ENCODE data around the gene SLC9A5.

SLC9A5 gene

DNA sequence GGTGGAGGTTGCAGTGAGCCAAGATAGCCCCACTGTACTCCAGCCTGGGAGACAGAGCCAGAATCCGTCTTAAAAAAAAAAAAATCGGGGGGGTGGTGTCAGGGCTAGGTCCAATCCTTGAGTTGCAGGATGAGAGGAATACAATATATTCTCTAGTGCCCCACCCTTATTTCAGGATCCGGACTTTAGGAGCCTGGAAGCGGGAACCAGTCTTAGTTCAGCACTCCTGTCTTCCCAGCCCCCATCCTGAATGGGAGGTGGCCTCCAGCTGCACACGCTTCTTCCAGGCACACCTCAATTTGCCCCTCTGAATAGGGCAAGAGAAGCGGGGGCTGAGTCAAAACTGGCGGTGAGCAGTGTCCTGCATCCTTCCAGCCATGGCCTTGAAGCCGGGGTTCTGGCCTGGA lies 3.1 kb upstream of the SLC9A5 start:
- Histone ChIP-seq H3K9me3 (ENCODE audit: control insufficient read depth, low read depth, low read length) (no peaks in the 10 kb centered on the region), H3K9ac (ENCODE audit: low read length) (peak overlapping the region; percentile 62), H3K27ac (ENCODE audit: low read length) (peak overlapping the region; percentile 28), H3K4me1 (ENCODE audit: control insufficient read depth, low read depth, low read length) (peaks cover 31% of the 10 kb centered on the region), H3K4me3 (ENCODE audit: low read length) (peak overlapping the region; percentile 76), H3K36me3 (ENCODE audit: control insufficient read depth, low read depth, low read length) (no peaks in the 10 kb centered on the region), H3K27me3 (ENCODE audit: control insufficient read depth, insufficient read depth, low read length) (peaks cover 26% of the 10 kb centered on the region)

DNA sequence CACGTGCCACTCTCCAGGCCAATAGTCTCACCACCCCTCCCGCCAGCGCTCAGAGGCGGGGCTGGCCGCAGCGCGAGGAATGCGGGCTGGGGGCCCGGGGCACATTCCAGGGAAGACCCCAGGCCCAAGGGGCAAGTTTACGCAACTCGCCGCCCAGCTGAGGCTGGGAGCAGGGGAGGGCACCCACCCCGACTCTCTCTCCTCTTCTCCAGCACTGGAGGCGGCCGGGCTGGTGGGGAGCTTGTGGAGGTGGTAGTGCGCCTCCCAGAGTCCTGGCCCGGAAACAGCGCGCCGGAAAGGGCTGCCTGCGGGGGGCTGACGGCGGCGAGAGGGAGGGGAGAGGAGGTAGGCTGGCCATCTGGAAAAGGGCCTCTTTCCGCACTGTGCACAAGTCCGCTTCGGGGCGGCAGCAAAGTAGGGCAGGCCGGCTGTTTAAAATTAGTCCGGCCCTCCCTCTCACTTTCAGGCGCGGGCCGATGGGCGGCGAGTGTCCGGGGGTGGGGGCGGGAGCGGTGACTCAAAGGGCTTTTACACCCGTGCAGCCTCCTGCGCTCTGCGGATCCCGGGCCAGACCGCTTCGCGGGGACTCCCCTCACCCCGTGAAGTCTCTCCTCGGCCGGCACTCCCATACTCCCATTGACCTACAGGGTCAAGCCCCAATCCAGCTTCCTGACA lies 2.6 kb upstream of the SLC9A5 start:
- Histone ChIP-seq H3K27me3 (ENCODE audit: control insufficient read depth, insufficient read depth, low read length) (peaks cover 30% of the 10 kb centered on the region), H3K27ac (ENCODE audit: low read length) (peak overlapping the region; percentile 28)

DNA sequence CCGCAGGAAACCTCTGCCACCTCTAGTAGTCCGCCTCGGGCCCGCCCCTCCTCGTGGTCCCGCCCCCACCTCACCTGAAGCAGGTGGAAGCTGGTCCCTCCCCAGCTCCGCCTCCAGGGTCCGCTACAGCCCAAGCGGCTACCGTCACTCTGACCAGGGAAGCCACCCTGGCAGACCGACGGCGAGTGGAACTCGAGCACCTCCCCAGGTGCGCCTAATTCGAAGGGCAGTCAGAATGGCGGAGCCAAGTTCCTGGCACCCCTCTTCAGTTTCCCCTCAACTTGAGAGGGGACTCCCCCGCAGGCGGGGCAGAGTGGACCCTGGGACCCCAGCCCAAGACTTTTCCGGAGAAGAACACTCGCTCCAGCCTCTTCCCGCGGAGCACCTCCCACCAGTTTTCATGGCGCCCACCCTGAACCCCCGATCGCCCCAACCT lies 2.0 kb upstream of the SLC9A5 start:
- H3K4me3 ChIP-seq (ENCODE audit: low read length) = peak overlapping the region; percentile 76
- no peaks in the 10 kb centered on the region for H3K9me3 ChIP-seq (ENCODE audit: control insufficient read depth, low read depth, low read length)
- no peak overlapping the region for H3K27ac ChIP-seq (ENCODE audit: low read length)
- no peaks in the 10 kb centered on the region for H3K36me3 ChIP-seq (ENCODE audit: control insufficient read depth, low read depth, low read length)
- peak overlapping the region; percentile 62 for H3K9ac ChIP-seq (ENCODE audit: low read length)
- H3K27me3 ChIP-seq (ENCODE audit: control insufficient read depth, insufficient read depth, low read length) = peaks cover 30% of the 10 kb centered on the region
- H3K4me1 ChIP-seq (ENCODE audit: control insufficient read depth, low read depth, low read length) = peaks cover 24% of the 10 kb centered on the region

More for the DNA sequence above, 2.6 kb upstream of the SLC9A5 start:
- Histone ChIP-seq H3K4me1 (ENCODE audit: control insufficient read depth, low read depth, low read length) (peaks cover 30% of the 10 kb centered on the region), H3K4me3 (ENCODE audit: low read length) (peak overlapping the region; percentile 76), H3K9me3 (ENCODE audit: control insufficient read depth, low read depth, low read length) (no peaks in the 10 kb centered on the region), H3K9ac (ENCODE audit: low read length) (peak overlapping the region; percentile 62), H3K36me3 (ENCODE audit: control insufficient read depth, low read depth, low read length) (no peaks in the 10 kb centered on the region)

DNA sequence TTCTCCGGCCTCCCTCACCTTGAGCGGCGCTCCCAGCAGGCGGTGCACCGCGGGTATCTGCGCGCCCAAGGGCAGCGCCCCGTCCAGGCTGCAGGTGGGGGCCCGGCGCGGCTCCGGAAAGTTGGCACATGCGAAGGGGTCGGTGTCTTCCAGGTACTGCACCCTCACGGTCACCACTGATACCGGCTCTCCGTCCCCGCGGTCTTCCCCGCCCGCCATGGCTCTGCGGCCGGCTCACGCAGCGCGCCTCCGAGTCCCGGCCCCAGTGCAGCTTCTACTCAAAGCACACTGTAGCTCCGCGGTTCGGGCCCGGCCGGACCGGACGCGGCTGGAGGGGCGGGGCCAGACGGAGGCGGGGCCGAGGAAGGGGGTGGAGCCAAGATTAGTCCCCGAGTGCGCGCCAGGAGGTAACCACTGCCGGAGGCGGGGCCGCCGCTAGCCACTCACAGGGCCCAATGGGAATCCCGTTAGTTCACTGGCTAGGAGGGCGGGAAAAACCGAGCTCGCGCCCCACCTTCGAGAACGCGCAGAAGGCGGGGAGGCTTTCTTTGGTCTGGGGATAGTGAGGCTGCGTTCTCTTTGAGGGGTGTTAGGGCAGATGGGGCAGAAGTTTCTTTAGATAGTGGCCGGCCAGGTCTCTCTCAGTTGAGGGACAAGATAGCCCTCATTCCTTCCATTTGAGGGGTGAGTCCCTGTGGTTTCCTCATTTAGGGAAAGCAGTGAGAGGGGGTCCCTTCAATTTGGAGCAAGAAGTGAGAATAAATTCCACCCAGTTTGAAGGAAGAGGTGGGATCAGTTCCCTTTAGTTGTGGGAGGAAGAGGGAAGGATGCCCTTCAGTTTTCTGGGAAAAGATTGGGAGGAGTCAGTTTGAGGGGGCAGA lies 1.3 kb upstream of the SLC9A5 start, which contains the start of gene FHOD1:
Gene FHOD1, minus strand, starts transcription at position 290 of the 881 bp plus-strand sequence. Its CDS starts 71 bp downstream, at position 219.
- Histone ChIP-seq H3K9me3 (ENCODE audit: control insufficient read depth, low read depth, low read length) (no peaks in the 10 kb centered on the region), H3K4me3 (ENCODE audit: low read length) (peak within 1 kb of the TSS; percentile 76), H3K9ac (ENCODE audit: low read length) (peak within 1 kb of the TSS; percentile 62), H3K4me1 (ENCODE audit: control insufficient read depth, low read depth, low read length) (peaks cover 24% of the 10 kb centered on the region), H3K27me3 (ENCODE audit: control insufficient read depth, insufficient read depth, low read length) (peaks cover 30% of the 10 kb centered on the region), H3K27ac (ENCODE audit: low read length) (peak within 1 kb of the TSS; percentile 28), H3K36me3 (ENCODE audit: control insufficient read depth, low read depth, low read length) (no peaks in the 10 kb centered on the region)

DNA sequence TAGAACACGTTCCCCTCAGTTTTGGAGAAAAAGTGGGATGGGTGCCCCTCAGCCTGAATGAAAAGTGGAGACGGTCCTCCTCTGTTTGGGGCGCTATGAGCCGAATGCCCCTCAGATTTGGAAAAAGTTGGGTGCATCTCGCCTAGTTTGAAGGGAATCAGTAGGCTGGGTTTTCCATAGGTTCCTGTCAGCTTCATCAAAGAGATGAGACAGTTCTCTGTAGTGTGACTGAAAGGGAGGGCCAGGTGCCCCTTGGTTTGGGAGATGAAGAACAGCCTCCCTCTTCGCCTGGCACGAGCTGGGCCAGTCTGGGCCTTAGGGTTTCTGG lies 742 bp upstream of the SLC9A5 start:
- H3K9ac ChIP-seq (ENCODE audit: low read length) = no peak overlapping the region
- peak overlapping the region; percentile 76 for H3K4me3 ChIP-seq (ENCODE audit: low read length)
- H3K4me1 ChIP-seq (ENCODE audit: control insufficient read depth, low read depth, low read length) = peaks cover 24% of the 10 kb centered on the region
- no peak overlapping the region for H3K27ac ChIP-seq (ENCODE audit: low read length)
- H3K36me3 ChIP-seq (ENCODE audit: control insufficient read depth, low read depth, low read length) = no peaks in the 10 kb centered on the region
- H3K27me3 ChIP-seq (ENCODE audit: control insufficient read depth, insufficient read depth, low read length) = peaks cover 30% of the 10 kb centered on the region
- H3K9me3 ChIP-seq (ENCODE audit: control insufficient read depth, low read depth, low read length) = no peaks in the 10 kb centered on the region

DNA sequence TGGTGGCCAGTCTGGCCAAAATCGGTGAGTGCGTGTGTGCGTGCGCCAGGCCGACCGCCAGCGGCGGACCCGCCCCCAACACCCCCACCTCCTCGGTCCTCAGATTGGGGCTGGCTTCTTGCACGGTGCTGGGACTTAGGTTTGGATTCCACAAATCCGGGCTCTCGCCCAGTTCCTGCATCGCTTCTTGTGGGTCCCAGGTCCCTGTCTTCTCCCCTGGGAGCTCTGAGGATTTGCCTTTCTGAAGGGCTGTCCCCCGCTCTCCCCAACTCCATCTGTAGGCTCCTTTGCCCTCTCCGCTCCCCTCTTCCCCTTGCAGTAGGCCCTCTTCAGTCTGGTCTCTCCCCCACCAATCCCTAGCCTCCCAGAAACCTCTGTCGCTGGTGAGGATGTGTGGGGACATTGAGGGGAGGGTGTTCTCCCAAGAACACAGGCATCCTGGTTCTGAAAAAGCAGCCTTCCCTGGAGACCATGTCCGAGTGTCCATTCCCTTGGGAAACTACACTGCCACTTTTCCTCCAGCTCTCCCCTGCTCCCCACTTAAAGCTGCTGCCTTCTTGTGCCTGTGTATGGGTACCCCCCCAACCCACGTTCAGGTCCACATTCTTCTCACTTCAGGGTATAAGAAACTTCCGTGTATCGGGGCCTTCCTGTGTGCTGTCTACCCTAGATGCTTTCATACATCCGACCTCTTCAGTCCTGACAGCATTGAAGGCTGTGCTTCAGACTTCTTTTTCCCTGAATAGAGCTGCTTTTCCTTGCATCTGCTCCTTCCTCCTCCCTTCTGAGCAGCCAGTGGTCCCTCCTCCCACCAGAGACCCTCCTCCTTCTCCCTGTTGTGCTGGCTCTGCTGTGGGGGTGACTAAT lies 632 bp downstream of the SLC9A5 start:
- Histone ChIP-seq H3K27me3 (ENCODE audit: control insufficient read depth, insufficient read depth, low read length) (peaks cover 30% of the 10 kb centered on the region), H3K27ac (ENCODE audit: low read length) (no peak overlapping the region), H3K36me3 (ENCODE audit: control insufficient read depth, low read depth, low read length) (no peaks in the 10 kb centered on the region), H3K4me1 (ENCODE audit: control insufficient read depth, low read depth, low read length) (peaks cover 24% of the 10 kb centered on the region), H3K9me3 (ENCODE audit: control insufficient read depth, low read depth, low read length) (no peaks in the 10 kb centered on the region), H3K4me3 (ENCODE audit: low read length) (peak overlapping the region; percentile 76), H3K9ac (ENCODE audit: low read length) (no peak overlapping the region)

DNA sequence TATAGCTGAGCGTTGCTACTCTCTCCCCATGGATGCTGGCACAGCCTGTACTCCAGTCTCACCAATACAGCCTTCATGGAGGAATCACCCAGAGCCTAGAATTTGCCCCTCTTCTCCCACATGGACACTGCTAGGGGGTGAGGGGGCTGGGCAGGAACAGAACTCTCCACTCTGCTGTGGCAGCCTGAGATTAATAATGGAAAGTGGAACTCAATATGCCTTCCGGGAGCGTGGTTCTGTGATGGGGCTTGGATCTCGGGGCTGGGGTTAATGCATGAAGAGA lies 1.2 kb downstream of the SLC9A5 start:
- Histone ChIP-seq H3K9me3 (ENCODE audit: control insufficient read depth, low read depth, low read length) (no peaks in the 10 kb centered on the region), H3K36me3 (ENCODE audit: control insufficient read depth, low read depth, low read length) (no peaks in the 10 kb centered on the region), H3K27me3 (ENCODE audit: control insufficient read depth, insufficient read depth, low read length) (peaks cover 30% of the 10 kb centered on the region), H3K4me1 (ENCODE audit: control insufficient read depth, low read depth, low read length) (peaks cover 23% of the 10 kb centered on the region), H3K4me3 (ENCODE audit: low read length) (peak overlapping the region; percentile 76), H3K9ac (ENCODE audit: low read length) (no peak overlapping the region), H3K27ac (ENCODE audit: low read length) (no peak overlapping the region)

DNA sequence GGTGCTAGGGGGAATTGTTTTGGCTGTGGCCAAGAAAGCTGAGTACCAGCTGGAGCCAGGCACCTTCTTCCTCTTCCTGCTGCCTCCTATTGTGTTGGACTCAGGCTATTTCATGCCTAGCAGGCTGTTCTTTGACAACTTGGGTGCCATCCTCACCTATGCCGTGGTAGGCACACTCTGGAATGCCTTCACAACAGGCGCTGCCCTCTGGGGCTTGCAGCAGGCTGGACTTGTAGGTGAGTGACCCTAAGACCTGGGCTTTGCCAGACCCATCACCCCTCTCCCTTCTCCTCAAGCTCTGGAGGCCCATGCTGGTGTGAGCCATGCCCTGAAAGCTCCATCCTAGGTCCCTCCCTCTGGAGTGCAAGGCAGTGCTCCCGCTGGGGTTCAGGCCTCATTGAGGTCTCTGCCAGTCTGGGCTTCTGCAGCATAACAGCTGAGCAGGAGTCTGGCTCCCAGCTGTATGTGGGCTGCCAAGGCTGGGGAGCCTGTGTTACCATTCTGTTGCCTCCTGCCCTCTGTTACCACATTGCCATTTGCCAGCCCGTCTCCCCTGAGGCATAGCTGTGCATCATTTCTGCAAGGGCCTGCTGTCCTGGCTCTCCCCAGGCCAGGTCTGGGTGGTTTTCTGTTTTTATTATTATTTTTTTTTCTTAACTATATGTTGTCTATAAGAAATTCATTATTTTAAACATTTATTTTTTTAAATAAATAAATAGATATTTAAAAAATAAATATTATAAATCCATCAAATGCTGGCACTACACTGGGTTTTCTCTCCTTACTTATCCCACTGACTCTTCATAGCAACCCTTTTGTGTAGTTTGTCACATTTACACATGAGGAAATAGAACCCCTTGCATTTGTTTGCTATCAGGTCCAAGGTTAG lies 4.1 kb downstream of the SLC9A5 start:
- H3K4me1 ChIP-seq (ENCODE audit: control insufficient read depth, low read depth, low read length) = peaks cover 11% of the 10 kb centered on the region
- H3K9ac ChIP-seq (ENCODE audit: low read length) = no peak overlapping the region
- H3K9me3 ChIP-seq (ENCODE audit: control insufficient read depth, low read depth, low read length) = no peaks in the 10 kb centered on the region
- H3K36me3 ChIP-seq (ENCODE audit: control insufficient read depth, low read depth, low read length) = no peaks in the 10 kb centered on the region
- H3K4me3 ChIP-seq (ENCODE audit: low read length) = no peak overlapping the region
- H3K27me3 ChIP-seq (ENCODE audit: control insufficient read depth, insufficient read depth, low read length) = peaks cover 27% of the 10 kb centered on the region
- no peak overlapping the region for H3K27ac ChIP-seq (ENCODE audit: low read length)

DNA sequence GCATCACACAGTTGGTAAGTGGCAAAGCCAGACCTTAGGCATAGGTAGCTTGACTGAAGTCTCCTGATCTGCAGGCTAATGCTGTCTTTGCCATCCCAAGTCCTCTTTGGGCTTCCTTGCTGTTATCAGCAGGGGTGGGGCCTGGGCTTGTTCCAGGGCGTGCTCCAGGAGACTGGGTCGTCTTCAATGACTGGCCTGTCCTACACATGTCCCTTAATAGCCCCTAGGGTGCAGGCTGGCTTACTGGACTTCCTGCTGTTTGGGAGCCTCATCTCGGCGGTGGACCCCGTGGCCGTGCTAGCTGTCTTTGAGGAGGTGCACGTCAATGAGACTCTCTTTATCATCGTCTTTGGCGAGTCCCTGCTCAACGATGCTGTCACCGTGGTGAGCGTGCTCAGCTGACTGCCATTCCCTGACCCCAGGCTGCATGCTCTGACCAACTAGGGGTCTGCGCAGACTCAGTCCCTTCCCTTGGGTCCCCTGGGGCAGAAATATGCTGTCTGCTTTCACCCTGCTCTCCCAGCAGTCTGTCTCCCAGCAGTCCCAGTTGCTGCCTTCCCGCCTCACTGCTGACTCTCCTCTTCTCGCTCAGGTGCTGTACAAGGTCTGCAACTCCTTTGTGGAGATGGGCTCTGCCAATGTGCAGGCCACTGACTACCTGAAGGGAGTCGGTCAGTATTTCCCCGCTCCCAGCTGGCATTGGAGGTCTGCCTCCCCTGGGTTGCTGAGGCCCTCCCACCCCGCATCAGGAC lies 6.2 kb downstream of the SLC9A5 start:
- no peaks in the 10 kb centered on the region for H3K9me3 ChIP-seq (ENCODE audit: control insufficient read depth, low read depth, low read length)
- H3K27ac ChIP-seq (ENCODE audit: low read length) = no peak overlapping the region
- H3K36me3 ChIP-seq (ENCODE audit: control insufficient read depth, low read depth, low read length) = no peaks in the 10 kb centered on the region
- peaks cover 11% of the 10 kb centered on the region for H3K27me3 ChIP-seq (ENCODE audit: control insufficient read depth, insufficient read depth, low read length)
- H3K4me3 ChIP-seq (ENCODE audit: low read length) = no peak overlapping the region
- H3K9ac ChIP-seq (ENCODE audit: low read length) = no peak overlapping the region
- H3K4me1 ChIP-seq (ENCODE audit: control insufficient read depth, low read depth, low read length) = peaks cover under 1% of the 10 kb centered on the region

DNA sequence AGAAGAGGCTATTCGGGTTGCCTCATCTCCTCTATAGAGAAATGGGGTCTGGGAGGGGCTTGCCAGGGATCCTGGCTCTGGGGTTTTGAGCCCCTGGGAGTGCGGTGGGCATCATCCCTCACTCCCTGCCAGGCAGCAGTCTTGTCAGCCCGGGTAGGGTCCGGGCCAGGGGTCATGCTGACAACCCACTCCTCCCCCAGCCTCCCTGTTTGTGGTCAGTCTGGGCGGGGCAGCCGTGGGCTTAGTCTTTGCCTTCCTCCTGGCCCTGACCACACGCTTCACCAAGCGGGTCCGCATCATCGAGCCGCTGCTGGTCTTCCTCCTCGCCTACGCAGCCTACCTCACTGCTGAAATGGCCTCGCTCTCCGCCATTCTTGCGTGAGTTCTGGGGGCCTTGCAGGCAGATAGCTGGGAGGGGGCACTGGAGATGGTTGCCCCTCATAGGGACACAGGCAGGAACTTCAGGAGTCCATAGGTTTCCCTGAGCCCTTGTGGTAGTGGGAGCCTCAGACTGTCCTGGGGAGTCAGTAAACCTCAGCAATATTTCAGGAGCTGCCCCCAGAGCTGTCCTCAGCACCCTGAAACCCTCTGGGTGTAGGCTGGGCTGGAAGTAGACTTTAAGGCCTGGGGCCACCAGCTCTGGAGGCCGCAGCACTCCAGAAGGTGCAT lies 6.9 kb downstream of the SLC9A5 start:
- Histone ChIP-seq H3K9me3 (ENCODE audit: control insufficient read depth, low read depth, low read length) (no peaks in the 10 kb centered on the region), H3K36me3 (ENCODE audit: control insufficient read depth, low read depth, low read length) (no peaks in the 10 kb centered on the region), H3K4me3 (ENCODE audit: low read length) (no peak overlapping the region), H3K27ac (ENCODE audit: low read length) (no peak overlapping the region), H3K4me1 (ENCODE audit: control insufficient read depth, low read depth, low read length) (no peaks in the 10 kb centered on the region), H3K27me3 (ENCODE audit: control insufficient read depth, insufficient read depth, low read length) (peaks cover 4% of the 10 kb centered on the region), H3K9ac (ENCODE audit: low read length) (no peak overlapping the region)
